Glutamatergic neuron (in vitro differentiated cells): ENCODE data around the gene ZSWIM4. TPM values are rescaled to one million over a fixed set of nuclear protein-coding genes. Genes with fewer than 3 reads are reported as not detected.
A peak's percentile ranks its signal among the peaks of the same experiment; 100 is the strongest.
"Not testable (repeated sequence)": the region's sequence is repeated elsewhere in the genome, so short reads cannot be mapped to it uniquely, and the experiment has no call there.

Experiments
- DNase-seq: peaks from one replicate; pipeline ENCODE4 v3.0.0; 2022
- H3K27ac Mint-ChIP-seq: one replicate; pipeline ENCODE4 v1.8.0; 2020; ENCODE audit warnings: mild to moderate bottlenecking, mixed read lengths, inconsistent platforms; ENCODE audit not compliant: unreplicated experiment
- H3K27me3 Mint-ChIP-seq: one replicate; pipeline ENCODE4 v1.8.0; 2020; ENCODE audit warnings: mild to moderate bottlenecking, moderate library complexity, mixed read lengths, inconsistent platforms; ENCODE audit not compliant: unreplicated experiment
- H3K36me3 Mint-ChIP-seq: one replicate; pipeline ENCODE4 v1.8.0; 2020; ENCODE audit warnings: mild to moderate bottlenecking, mixed read lengths, inconsistent platforms; ENCODE audit not compliant: unreplicated experiment
- H3K4me1 Mint-ChIP-seq: one replicate; pipeline ENCODE4 v1.8.0; 2020; ENCODE audit warnings: mild to moderate bottlenecking, low read depth, mixed read lengths, inconsistent platforms; ENCODE audit not compliant: unreplicated experiment
- H3K4me3 Mint-ChIP-seq: one replicate; pipeline ENCODE4 v1.8.0; 2020; ENCODE audit warnings: mild to moderate bottlenecking, mixed read lengths, inconsistent platforms; ENCODE audit not compliant: unreplicated experiment
- H3K9me3 Mint-ChIP-seq: one replicate; pipeline ENCODE4 v1.8.0; 2020; ENCODE audit warnings: mild to moderate bottlenecking, moderate library complexity, mixed read lengths, inconsistent platforms; ENCODE audit not compliant: unreplicated experiment
- total RNA-seq: library from RNA; stranded (reverse); fragmentation: NEBNext Ultra II Directional; extraction: Animal tissue kit (Norgen Biotek cat#: 25700); gene quantifications from one replicate; pipeline ENCODE4 v1.2.1, GENCODE V29; 2021; ENCODE audit not compliant: unreplicated experiment
- TF ChIP-seq, protein P1 (sequence below): fragments of 200-600 bp; sonication (generic); IDR thresholded peaks from one replicate; pipeline ENCODE4 v1.5.0; 2021; ENCODE audit not compliant: partially characterized antibody, unreplicated experiment

ZSWIM4 gene
- total RNA-seq, 1 donor from 2014 or later = 46.0 TPM

DNA sequence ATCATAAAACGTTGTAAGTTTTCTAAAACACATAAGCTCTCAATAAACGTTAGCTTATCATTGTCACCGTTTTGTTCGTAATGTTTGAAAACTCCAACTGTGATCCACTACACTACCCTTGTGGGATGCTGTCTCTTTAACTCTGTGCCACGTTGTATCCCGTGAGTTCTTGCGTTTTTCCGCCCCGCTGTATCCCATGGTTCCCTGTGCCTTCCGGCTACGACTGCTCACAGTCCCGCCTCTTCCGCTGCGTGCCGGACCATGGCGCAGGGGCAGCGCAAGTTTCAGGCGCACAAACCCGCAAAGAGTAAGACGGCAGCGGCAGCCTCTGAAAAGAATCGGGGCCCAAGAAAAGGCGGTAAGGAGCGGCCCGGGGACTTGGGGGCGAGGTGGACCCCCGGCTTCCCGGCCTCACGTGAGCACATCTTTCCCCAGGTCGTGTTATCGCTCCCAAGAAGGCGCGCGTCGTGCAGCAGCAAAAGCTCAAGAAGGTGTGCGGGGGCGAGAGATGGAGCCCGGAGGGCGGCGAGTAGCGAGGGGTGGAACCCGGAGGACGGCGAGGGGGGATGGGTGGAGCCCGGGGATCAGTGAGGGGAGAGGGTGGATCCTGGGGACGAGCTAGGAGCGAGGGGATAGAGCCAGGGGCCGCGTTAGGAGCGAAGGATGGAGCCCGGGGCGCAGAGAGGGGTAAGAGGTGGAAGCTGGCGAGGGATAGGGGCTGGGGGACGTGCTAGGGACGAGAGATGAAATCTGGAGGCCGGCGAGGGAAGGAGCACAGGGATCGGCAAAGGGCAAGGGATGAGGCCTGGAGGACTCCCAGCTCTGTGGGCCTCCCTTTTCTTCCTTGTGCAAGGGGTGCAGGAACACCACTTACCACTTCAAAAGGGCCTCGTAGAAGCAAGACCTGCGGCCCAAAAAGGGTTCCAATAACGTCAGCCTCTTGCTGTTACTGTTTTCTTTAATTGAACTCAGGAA is 20.7 kb upstream of the ZSWIM4 start, which contains the start of gene C19orf53:
Gene C19orf53 (plus strand): TSS at position 240 of the 975 bp plus-strand sequence. CDS start 22 bp downstream, at position 262.
- Mint-ChIP-seq H3K4me3 (peak within 1 kb of the TSS; percentile 95), H3K27me3 (peaks cover 5% of the 10 kb centered on the region), H3K4me1 (no peaks in the 10 kb centered on the region), H3K27ac (peak within 1 kb of the TSS; percentile 94), H3K9me3 (peaks cover 2% of the 10 kb centered on the region), H3K36me3 (no peaks in the 10 kb centered on the region)
- peak; percentile 89 for DNase-seq
- TF ChIP-seq, protein P1, sequence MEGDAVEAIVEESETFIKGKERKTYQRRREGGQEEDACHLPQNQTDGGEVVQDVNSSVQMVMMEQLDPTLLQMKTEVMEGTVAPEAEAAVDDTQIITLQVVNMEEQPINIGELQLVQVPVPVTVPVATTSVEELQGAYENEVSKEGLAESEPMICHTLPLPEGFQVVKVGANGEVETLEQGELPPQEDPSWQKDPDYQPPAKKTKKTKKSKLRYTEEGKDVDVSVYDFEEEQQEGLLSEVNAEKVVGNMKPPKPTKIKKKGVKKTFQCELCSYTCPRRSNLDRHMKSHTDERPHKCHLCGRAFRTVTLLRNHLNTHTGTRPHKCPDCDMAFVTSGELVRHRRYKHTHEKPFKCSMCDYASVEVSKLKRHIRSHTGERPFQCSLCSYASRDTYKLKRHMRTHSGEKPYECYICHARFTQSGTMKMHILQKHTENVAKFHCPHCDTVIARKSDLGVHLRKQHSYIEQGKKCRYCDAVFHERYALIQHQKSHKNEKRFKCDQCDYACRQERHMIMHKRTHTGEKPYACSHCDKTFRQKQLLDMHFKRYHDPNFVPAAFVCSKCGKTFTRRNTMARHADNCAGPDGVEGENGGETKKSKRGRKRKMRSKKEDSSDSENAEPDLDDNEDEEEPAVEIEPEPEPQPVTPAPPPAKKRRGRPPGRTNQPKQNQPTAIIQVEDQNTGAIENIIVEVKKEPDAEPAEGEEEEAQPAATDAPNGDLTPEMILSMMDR = no peak

DNA sequence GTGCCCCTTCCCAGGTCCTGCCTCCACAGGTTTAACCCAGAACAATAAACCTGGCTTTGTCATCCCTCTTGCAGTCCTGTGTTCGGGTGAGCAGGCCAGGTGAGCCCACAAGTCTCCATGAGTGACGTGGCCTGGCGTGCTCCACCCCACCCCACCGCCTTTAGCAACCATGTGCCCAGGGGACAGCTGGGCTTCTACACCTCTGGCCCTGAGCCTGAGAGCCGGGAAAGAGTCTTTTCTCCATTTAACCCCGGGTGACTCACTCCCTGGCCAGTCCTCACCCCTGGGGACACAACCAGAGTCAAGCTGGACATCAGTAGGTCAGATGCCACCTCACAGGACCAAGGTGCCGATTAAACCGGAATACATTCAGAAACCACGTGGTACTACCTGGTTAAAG is 16.8 kb upstream of the ZSWIM4 start:
- TF ChIP-seq, protein P1 = no peak
- H3K27ac Mint-ChIP-seq = no peak overlapping the region
- no peak overlapping the region for H3K4me3 Mint-ChIP-seq
- H3K36me3 Mint-ChIP-seq = no peaks in the 10 kb centered on the region
- peaks cover 2% of the 10 kb centered on the region for H3K9me3 Mint-ChIP-seq
- peaks cover 5% of the 10 kb centered on the region for H3K27me3 Mint-ChIP-seq
- H3K4me1 Mint-ChIP-seq = no peaks in the 10 kb centered on the region
- DNase-seq = no peak

DNA sequence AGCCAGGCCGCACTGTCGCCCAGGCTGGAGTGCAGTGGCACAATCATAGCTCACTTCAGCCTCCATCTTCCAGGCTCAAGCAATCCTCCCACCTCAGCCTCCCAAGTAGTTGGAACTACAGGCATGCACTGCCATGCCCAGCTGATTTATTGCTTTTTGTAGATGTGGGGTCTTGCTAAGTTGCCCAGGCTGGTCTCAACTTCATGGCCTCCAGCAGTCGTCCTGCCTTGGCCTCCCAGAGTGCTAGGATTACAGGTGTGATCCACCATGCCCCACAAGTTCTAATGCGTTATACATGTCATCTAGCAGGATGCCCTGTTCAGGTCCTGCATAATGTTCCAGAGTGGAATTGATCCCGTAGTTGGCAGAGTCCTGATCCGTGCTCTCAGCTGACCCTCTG is 16.4 kb upstream of the ZSWIM4 start:
- H3K27ac Mint-ChIP-seq = no peak overlapping the region

DNA sequence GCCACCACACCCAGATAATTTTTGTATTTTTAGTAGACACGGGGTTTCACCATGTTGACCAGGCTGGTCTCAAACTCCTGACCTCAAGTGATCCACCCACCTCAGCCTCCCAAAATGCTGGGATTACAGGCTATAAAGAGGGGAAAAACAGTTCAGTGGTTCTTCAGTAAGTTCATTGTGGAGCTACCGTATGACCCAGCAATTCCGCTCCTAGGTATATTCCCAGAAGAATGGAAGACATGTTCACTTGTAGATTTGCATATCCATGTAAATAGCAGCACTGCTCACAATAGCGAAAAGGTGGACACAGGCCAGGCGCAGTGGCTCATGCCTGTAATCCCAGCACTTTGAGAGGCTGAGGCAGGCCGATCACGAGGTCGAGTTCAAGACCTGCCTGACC is 15.4 kb upstream of the ZSWIM4 start:
- H3K9me3 Mint-ChIP-seq, H3K4me3 Mint-ChIP-seq, H3K4me1 Mint-ChIP-seq, H3K27ac Mint-ChIP-seq, DNase-seq, H3K27me3 Mint-ChIP-seq, H3K36me3 Mint-ChIP-seq: not testable (repeated sequence)

More for the DNA sequence above, 16.4 kb upstream of the ZSWIM4 start:
- Mint-ChIP-seq H3K27me3 (peaks cover 5% of the 10 kb centered on the region), H3K4me3 (no peak overlapping the region), H3K36me3 (no peaks in the 10 kb centered on the region), H3K4me1 (no peaks in the 10 kb centered on the region), H3K9me3 (peaks cover 2% of the 10 kb centered on the region)
- DNase-seq = no peak
- TF ChIP-seq, protein P1 = no peak

DNA sequence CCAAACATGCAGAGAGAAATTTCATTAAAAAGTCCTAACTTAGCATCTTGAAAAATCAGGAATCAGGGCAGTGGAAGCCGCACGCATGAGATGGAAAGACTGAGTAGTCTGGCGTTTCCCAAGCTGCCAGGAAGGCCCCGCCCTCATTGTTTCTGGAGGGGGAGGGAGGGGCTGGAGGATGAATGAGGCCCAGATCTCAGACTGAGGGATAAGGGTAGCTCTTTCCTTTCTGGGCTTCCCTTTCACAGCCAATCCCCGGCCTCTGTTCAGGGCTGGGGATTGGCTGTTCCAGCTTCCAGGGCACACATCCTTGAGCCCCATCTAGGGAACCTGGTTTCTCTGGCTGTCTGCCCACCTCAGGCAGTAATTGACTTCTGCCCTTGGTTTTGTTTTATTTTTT is 13.7 kb upstream of the ZSWIM4 start:
- DNase-seq = peak; percentile 62
- TF ChIP-seq, protein P1 = no peak
- Mint-ChIP-seq H3K36me3 (no peaks in the 10 kb centered on the region), H3K9me3 (peaks cover 2% of the 10 kb centered on the region), H3K27me3 (no peaks in the 10 kb centered on the region), H3K27ac (no peak overlapping the region), H3K4me3 (no peak overlapping the region), H3K4me1 (no peaks in the 10 kb centered on the region)
